Measurements from ENCODE around the gene ATF6. TPM values are rescaled to one million over a fixed set of nuclear protein-coding genes. Genes with fewer than 3 reads are reported as not detected.

ATF6 gene
- total and polyA plus RNA-seq, 9 of the 15 experiments (the other 6 are each of a cell fraction or from before 2014, with no cell fraction given): 11.7 to 32.4 (median 20.4) TPM

DNA sequence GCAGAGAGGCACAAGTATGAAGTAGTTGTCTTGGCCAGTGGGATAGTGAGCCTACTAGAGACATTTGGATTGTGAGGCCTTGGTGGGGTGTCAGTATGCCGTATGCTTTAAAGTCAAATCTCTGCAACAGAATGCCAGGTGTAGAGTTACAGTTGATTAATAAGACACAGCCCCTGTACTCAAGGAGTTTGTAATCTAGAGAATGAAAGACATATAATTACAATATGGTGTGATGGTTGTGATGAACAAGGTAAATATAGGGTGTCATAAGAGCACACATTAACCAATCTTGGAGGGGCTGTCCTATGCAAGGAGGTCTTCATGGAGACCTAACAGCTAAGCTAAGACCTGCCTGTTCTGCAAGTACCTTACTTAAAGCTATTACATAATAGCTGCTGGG lies 113.1 kb downstream of the ATF6 start:
- intact Hi-C loops (cut with micrococcal nuclease) (no loop called here), in situ Hi-C loops (cut with MboI) (no loop called here)
- TF ChIP-seq ZNF79 (CRISPR knock-in tag; IDR thresholded peaks at IDR 0.05; ENCODE audit: low read depth): no peak
- no peak for TF ChIP-seq ZNF707 (CRISPR knock-in tag; conservative IDR thresholded peaks at IDR 0.05)
- TF ChIP-seq HLTF (IDR thresholded peaks at IDR 0.05): no peak
- TF ChIP-seq, protein P1, sequence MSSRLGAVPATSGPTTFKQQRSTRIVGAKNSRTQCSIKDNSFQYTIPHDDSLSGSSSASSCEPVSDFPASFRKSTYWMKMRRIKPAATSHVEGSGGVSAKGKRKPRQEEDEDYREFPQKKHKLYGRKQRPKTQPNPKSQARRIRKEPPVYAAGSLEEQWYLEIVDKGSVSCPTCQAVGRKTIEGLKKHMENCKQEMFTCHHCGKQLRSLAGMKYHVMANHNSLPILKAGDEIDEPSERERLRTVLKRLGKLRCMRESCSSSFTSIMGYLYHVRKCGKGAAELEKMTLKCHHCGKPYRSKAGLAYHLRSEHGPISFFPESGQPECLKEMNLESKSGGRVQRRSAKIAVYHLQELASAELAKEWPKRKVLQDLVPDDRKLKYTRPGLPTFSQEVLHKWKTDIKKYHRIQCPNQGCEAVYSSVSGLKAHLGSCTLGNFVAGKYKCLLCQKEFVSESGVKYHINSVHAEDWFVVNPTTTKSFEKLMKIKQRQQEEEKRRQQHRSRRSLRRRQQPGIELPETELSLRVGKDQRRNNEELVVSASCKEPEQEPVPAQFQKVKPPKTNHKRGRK (tag; IDR thresholded peaks at IDR 0.05): no peak
- no peak for TF ChIP-seq MAFG (tag; conservative IDR thresholded peaks at IDR 0.05)
- TF ChIP-seq ZNF764 (CRISPR knock-in tag; IDR thresholded peaks at IDR 0.05; ENCODE audit: low read depth): no peak
- no peak for TF ChIP-seq ERF (CRISPR knock-in tag; IDR thresholded peaks at IDR 0.05)
- TF ChIP-seq BCL6 (CRISPR knock-in tag; IDR thresholded peaks at IDR 0.05): no peak
- no peak for TF ChIP-seq MYNN (IDR thresholded peaks at IDR 0.05)
- no peak for TF ChIP-seq MYNN (CRISPR knock-in tag; IDR thresholded peaks at IDR 0.05)
- TF ChIP-seq, protein P2, sequence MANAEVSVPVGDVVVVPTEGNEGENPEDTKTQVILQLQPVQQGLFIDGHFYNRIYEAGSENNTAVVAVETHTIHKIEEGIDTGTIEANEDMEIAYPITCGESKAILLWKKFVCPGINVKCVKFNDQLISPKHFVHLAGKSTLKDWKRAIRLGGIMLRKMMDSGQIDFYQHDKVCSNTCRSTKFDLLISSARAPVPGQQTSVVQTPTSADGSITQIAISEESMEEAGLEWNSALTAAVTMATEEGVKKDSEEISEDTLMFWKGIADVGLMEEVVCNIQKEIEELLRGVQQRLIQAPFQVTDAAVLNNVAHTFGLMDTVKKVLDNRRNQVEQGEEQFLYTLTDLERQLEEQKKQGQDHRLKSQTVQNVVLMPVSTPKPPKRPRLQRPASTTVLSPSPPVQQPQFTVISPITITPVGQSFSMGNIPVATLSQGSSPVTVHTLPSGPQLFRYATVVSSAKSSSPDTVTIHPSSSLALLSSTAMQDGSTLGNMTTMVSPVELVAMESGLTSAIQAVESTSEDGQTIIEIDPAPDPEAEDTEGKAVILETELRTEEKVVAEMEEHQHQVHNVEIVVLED (CRISPR knock-in tag; IDR thresholded peaks at IDR 0.05): no peak
- no peak for TF ChIP-seq ARID2 (IDR thresholded peaks at IDR 0.05)
- TF ChIP-seq, protein P3, sequence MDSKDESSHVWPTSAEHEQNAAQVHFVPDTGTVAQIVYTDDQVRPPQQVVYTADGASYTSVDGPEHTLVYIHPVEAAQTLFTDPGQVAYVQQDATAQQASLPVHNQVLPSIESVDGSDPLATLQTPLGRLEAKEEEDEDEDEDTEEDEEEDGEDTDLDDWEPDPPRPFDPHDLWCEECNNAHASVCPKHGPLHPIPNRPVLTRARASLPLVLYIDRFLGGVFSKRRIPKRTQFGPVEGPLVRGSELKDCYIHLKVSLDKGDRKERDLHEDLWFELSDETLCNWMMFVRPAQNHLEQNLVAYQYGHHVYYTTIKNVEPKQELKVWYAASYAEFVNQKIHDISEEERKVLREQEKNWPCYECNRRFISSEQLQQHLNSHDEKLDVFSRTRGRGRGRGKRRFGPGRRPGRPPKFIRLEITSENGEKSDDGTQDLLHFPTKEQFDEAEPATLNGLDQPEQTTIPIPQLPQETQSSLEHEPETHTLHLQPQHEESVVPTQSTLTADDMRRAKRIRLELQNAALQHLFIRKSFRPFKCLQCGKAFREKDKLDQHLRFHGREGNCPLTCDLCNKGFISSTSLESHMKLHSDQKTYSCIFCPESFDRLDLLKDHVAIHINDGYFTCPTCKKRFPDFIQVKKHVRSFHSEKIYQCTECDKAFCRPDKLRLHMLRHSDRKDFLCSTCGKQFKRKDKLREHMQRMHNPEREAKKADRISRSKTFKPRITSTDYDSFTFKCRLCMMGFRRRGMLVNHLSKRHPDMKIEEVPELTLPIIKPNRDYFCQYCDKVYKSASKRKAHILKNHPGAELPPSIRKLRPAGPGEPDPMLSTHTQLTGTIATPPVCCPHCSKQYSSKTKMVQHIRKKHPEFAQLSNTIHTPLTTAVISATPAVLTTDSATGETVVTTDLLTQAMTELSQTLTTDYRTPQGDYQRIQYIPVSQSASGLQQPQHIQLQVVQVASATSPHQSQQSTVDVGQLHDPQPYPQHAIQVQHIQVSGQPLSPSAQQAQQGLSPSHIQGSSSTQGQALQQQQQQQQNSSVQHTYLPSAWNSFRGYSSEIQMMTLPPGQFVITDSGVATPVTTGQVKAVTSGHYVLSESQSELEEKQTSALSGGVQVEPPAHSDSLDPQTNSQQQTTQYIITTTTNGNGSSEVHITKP (IDR thresholded peaks at IDR 0.05; ENCODE audit: partially characterized antibody): no peak
- TF ChIP-seq, protein P4, sequence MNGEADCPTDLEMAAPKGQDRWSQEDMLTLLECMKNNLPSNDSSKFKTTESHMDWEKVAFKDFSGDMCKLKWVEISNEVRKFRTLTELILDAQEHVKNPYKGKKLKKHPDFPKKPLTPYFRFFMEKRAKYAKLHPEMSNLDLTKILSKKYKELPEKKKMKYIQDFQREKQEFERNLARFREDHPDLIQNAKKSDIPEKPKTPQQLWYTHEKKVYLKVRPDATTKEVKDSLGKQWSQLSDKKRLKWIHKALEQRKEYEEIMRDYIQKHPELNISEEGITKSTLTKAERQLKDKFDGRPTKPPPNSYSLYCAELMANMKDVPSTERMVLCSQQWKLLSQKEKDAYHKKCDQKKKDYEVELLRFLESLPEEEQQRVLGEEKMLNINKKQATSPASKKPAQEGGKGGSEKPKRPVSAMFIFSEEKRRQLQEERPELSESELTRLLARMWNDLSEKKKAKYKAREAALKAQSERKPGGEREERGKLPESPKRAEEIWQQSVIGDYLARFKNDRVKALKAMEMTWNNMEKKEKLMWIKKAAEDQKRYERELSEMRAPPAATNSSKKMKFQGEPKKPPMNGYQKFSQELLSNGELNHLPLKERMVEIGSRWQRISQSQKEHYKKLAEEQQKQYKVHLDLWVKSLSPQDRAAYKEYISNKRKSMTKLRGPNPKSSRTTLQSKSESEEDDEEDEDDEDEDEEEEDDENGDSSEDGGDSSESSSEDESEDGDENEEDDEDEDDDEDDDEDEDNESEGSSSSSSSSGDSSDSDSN (IDR thresholded peaks at IDR 0.05; ENCODE audit: borderline replicate concordance in 1 of 2, low read depth in 2 of 2, low read length in 2 of 2): no peak
- TF ChIP-seq RAD21 (CRISPR knock-in tag; conservative IDR thresholded peaks at IDR 0.05 in 1 of 2, IDR thresholded peaks at IDR 0.05 in 1 of 2): no peak
- ATAC-seq (no peak), FAIRE-seq (no peak), DNase-seq (ENCODE audit: extremely low read depth in 1 of 4, low spot score in 3 of 4) (no peak)
- ChIA-PET CTCF (ENCODE audit: low intra/inter-chr PET ratio) (no interaction called here), POLR2A (interaction anchor here (2.0 kb wide), 1 partner anchor 12 kb away, joined by 8 read pairs; no protein-coding TSS in a partner anchor)
- Histone ChIP-seq H4K20me1 (replicated peaks; ENCODE audit: control insufficient read depth, insufficient read depth, low read length) (no peaks in the 10 kb centered on the region), H2AFZ (ENCODE audit: low read depth, low read length) (no peak overlapping the region), H3K9me3 (replicated peaks; ENCODE audit: control insufficient read depth, insufficient read depth, low read depth, low read length) (no peaks in the 10 kb centered on the region), H3K4me1 (replicated peaks in 1 of 2; ENCODE audit: control insufficient read depth in 2 of 2, insufficient read depth in 2 of 2, low read length in 2 of 2) (no peaks in the 10 kb centered on the region), H3K79me2 (ENCODE audit: control insufficient read depth, insufficient read depth, low read length) (no peaks in the 10 kb centered on the region), H3K27me3 (ENCODE audit: control insufficient read depth in 2 of 2, insufficient read depth in 2 of 2, low read length in 2 of 2) (no peaks in the 10 kb centered on the region), H3K4me3 (no peak overlapping the region), H3K36me3 (ENCODE audit: control insufficient read depth, insufficient read depth, low read length) (no peaks in the 10 kb centered on the region), H3K4me2 (ENCODE audit: insufficient read depth, low read length) (no peak overlapping the region), H3K9ac (ENCODE audit: insufficient read depth in 1 of 2, low read depth in 2 of 2, low read length in 2 of 2) (no peak overlapping the region), H3K27ac (ENCODE audit: extremely low read depth, low read depth, low read length) (no peak overlapping the region), H3K9me1 (ENCODE audit: control insufficient read depth, insufficient read depth, low read length) (no peaks in the 10 kb centered on the region)
- 45% methylated on average over 1 of the region's 1 CpG for WGBS (ENCODE audit: insufficient coverage, low coverage, missing lambda C conversion rate)
- BruUV-seq (replicated peaks): no TSS peak
